Measurements from ENCODE around the gene FDXR.
"Not testable (repeated sequence)": the region's sequence is repeated elsewhere in the genome, so short reads cannot be mapped to it uniquely, and the experiment has no call there.

The FDXR gene

GRCh38 chr17:74873037-74873873, 461 bp upstream of the FDXR start:
- H3K9ac ChIP-seq (ENCODE audit: low read length) = peak overlapping the region; percentile 75
- H2AK5ac ChIP-seq (ENCODE audit: low read length) = no peak overlapping the region
- H2BK5ac ChIP-seq (ENCODE audit: low read length) = no peak overlapping the region
- WGBS (ENCODE audit: extremely low coverage, insufficient coverage, low lambda C conversion rate) = no CpG with 5 or more reads among the region's 55 CpGs
- DNase-seq = peak; percentile 100
- no peak overlapping the region for H3K18ac ChIP-seq (ENCODE audit: low read length)
- no peak overlapping the region for H4K5ac ChIP-seq (ENCODE audit: low read length)
- H3K4ac ChIP-seq (ENCODE audit: low read depth, low read length) = no peak overlapping the region
- peak overlapping the region; percentile 87 for H3K56ac ChIP-seq (ENCODE audit: low read length)
- H2BK15ac ChIP-seq (replicated peaks; ENCODE audit: low read depth) = no peak overlapping the region
- no peaks in the 10 kb centered on the region for H3K79me1 ChIP-seq (ENCODE audit: low read length)
- no peak overlapping the region for H3K27ac ChIP-seq (ENCODE audit: low read depth, low read length)
- H3K4me2 ChIP-seq (ENCODE audit: low read length) = peak overlapping the region; percentile 71
- no peak overlapping the region for H2BK120ac ChIP-seq (ENCODE audit: low read depth, low read length)
- peaks cover 5% of the 10 kb centered on the region for H3K4me1 ChIP-seq (ENCODE audit: control insufficient read depth, low read depth, low read length)
- no peaks in the 10 kb centered on the region for H3K79me2 ChIP-seq (ENCODE audit: control insufficient read depth, insufficient read depth, low read length)
- no peaks in the 10 kb centered on the region for H3K36me3 ChIP-seq (ENCODE audit: control insufficient read depth, insufficient read depth, low read length)
- no peak overlapping the region for H3K23ac ChIP-seq (ENCODE audit: low read length)
- H3K27me3 ChIP-seq (ENCODE audit: insufficient read depth, low read length, poor library complexity) = no peaks in the 10 kb centered on the region
- H3K4me3 ChIP-seq (ENCODE audit: low read length) = peak overlapping the region; percentile 61
- H4K8ac ChIP-seq (ENCODE audit: low read depth, low read length) = no peak overlapping the region

GRCh38 chr17:74871356-74872076, 1.3 kb downstream of the FDXR start:
- H3K4me1 ChIP-seq (ENCODE audit: control insufficient read depth, low read depth, low read length) = peaks cover 5% of the 10 kb centered on the region
- no peaks in the 10 kb centered on the region for H3K27me3 ChIP-seq (ENCODE audit: insufficient read depth, low read length, poor library complexity)
- no peaks in the 10 kb centered on the region for H3K79me1 ChIP-seq (ENCODE audit: low read length)
- no peaks in the 10 kb centered on the region for H3K36me3 ChIP-seq (ENCODE audit: control insufficient read depth, insufficient read depth, low read length)
- H2BK120ac ChIP-seq (ENCODE audit: low read depth, low read length) = no peak overlapping the region
- no peak overlapping the region for H2BK5ac ChIP-seq (ENCODE audit: low read length)
- DNase-seq = no peak
- no peak overlapping the region for H3K9ac ChIP-seq (ENCODE audit: low read length)
- H4K5ac ChIP-seq (ENCODE audit: low read length) = no peak overlapping the region
- no peak overlapping the region for H4K8ac ChIP-seq (ENCODE audit: low read depth, low read length)
- H3K27ac ChIP-seq (ENCODE audit: low read depth, low read length) = no peak overlapping the region
- no peak overlapping the region for H3K18ac ChIP-seq (ENCODE audit: low read length)
- no peak overlapping the region for H3K23ac ChIP-seq (ENCODE audit: low read length)
- WGBS (ENCODE audit: extremely low coverage, insufficient coverage, low lambda C conversion rate) = 100% methylated on average over 1 of the region's 11 CpGs
- no peaks in the 10 kb centered on the region for H3K79me2 ChIP-seq (ENCODE audit: control insufficient read depth, insufficient read depth, low read length)
- no peak overlapping the region for H2AK5ac ChIP-seq (ENCODE audit: low read length)
- H3K4me3 ChIP-seq (ENCODE audit: low read length) = no peak overlapping the region
- no peak overlapping the region for H2BK15ac ChIP-seq (replicated peaks; ENCODE audit: low read depth)
- H3K4me2 ChIP-seq (ENCODE audit: low read length) = no peak overlapping the region
- no peak overlapping the region for H3K56ac ChIP-seq (ENCODE audit: low read length)
- H3K4ac ChIP-seq (ENCODE audit: low read depth, low read length) = no peak overlapping the region

GRCh38 chr17:74870512-74870911, 2.3 kb downstream of the FDXR start:
- Histone ChIP-seq H3K27me3 (ENCODE audit: insufficient read depth, low read length, poor library complexity) (no peaks in the 10 kb centered on the region), H3K27ac (ENCODE audit: low read depth, low read length) (no peak overlapping the region), H3K56ac (ENCODE audit: low read length) (no peak overlapping the region), H2BK120ac (ENCODE audit: low read depth, low read length) (no peak overlapping the region), H2BK15ac (replicated peaks; ENCODE audit: low read depth) (no peak overlapping the region), H3K9ac (ENCODE audit: low read length) (no peak overlapping the region), H3K79me1 (ENCODE audit: low read length) (no peaks in the 10 kb centered on the region), H3K4me1 (ENCODE audit: control insufficient read depth, low read depth, low read length) (peaks cover 5% of the 10 kb centered on the region), H3K36me3 (ENCODE audit: control insufficient read depth, insufficient read depth, low read length) (no peaks in the 10 kb centered on the region), H4K5ac (ENCODE audit: low read length) (no peak overlapping the region), H2AK5ac (ENCODE audit: low read length) (no peak overlapping the region), H2BK5ac (ENCODE audit: low read length) (no peak overlapping the region), H3K4me3 (ENCODE audit: low read length) (no peak overlapping the region), H3K4me2 (ENCODE audit: low read length) (no peak overlapping the region), H3K23ac (ENCODE audit: low read length) (no peak overlapping the region), H4K8ac (ENCODE audit: low read depth, low read length) (no peak overlapping the region), H3K18ac (ENCODE audit: low read length) (no peak overlapping the region), H3K4ac (ENCODE audit: low read depth, low read length) (no peak overlapping the region), H3K79me2 (ENCODE audit: control insufficient read depth, insufficient read depth, low read length) (no peaks in the 10 kb centered on the region)
- no peak for DNase-seq
- WGBS (ENCODE audit: extremely low coverage, insufficient coverage, low lambda C conversion rate) = no CpG with 5 or more reads among the region's 3 CpGs

- no CpG with 5 or more reads among the region's 9 CpGs for WGBS (ENCODE audit: extremely low coverage, insufficient coverage, low lambda C conversion rate)
- not testable (repeated sequence) for H4K5ac ChIP-seq (ENCODE audit: low read length); H3K56ac ChIP-seq (ENCODE audit: low read length); H3K27me3 ChIP-seq (ENCODE audit: insufficient read depth, low read length, poor library complexity); H3K79me2 ChIP-seq (ENCODE audit: control insufficient read depth, insufficient read depth, low read length); DNase-seq; H2BK15ac ChIP-seq (replicated peaks; ENCODE audit: low read depth); H3K4me1 ChIP-seq (ENCODE audit: control insufficient read depth, low read depth, low read length); H3K18ac ChIP-seq (ENCODE audit: low read length); H2BK5ac ChIP-seq (ENCODE audit: low read length); H3K4ac ChIP-seq (ENCODE audit: low read depth, low read length); H3K27ac ChIP-seq (ENCODE audit: low read depth, low read length); H2AK5ac ChIP-seq (ENCODE audit: low read length); H3K36me3 ChIP-seq (ENCODE audit: control insufficient read depth, insufficient read depth, low read length); H4K8ac ChIP-seq (ENCODE audit: low read depth, low read length); H3K4me2 ChIP-seq (ENCODE audit: low read length); H3K23ac ChIP-seq (ENCODE audit: low read length); H3K4me3 ChIP-seq (ENCODE audit: low read length); H3K79me1 ChIP-seq (ENCODE audit: low read length); H3K9ac ChIP-seq (ENCODE audit: low read length); H2BK120ac ChIP-seq (ENCODE audit: low read depth, low read length)
These were observed 2.8 kb downstream of the FDXR start for GRCh38 chr17:74870028-74870427.

- no peaks in the 10 kb centered on the region for H3K27me3 ChIP-seq (ENCODE audit: insufficient read depth, low read length, poor library complexity)
- no peaks in the 10 kb centered on the region for H3K36me3 ChIP-seq (ENCODE audit: control insufficient read depth, insufficient read depth, low read length)
- H2BK5ac ChIP-seq (ENCODE audit: low read length) = no peak overlapping the region
- H3K79me1 ChIP-seq (ENCODE audit: low read length) = no peaks in the 10 kb centered on the region
- no peak overlapping the region for H3K23ac ChIP-seq (ENCODE audit: low read length)
- no peak overlapping the region for H3K56ac ChIP-seq (ENCODE audit: low read length)
- no peak for DNase-seq
- H3K27ac ChIP-seq (ENCODE audit: low read depth, low read length) = no peak overlapping the region
- H3K4ac ChIP-seq (ENCODE audit: low read depth, low read length) = no peak overlapping the region
- H3K4me3 ChIP-seq (ENCODE audit: low read length) = no peak overlapping the region
- no peak overlapping the region for H2AK5ac ChIP-seq (ENCODE audit: low read length)
- no peak overlapping the region for H4K5ac ChIP-seq (ENCODE audit: low read length)
- H3K79me2 ChIP-seq (ENCODE audit: control insufficient read depth, insufficient read depth, low read length) = no peaks in the 10 kb centered on the region
- H3K18ac ChIP-seq (ENCODE audit: low read length) = no peak overlapping the region
- no peak overlapping the region for H2BK15ac ChIP-seq (replicated peaks; ENCODE audit: low read depth)
- no peak overlapping the region for H2BK120ac ChIP-seq (ENCODE audit: low read depth, low read length)
- H3K4me1 ChIP-seq (ENCODE audit: control insufficient read depth, low read depth, low read length) = peaks cover 5% of the 10 kb centered on the region
- no peak overlapping the region for H3K9ac ChIP-seq (ENCODE audit: low read length)
- WGBS (ENCODE audit: extremely low coverage, insufficient coverage, low lambda C conversion rate) = no CpG with 5 or more reads among the region's 6 CpGs
- no peak overlapping the region for H4K8ac ChIP-seq (ENCODE audit: low read depth, low read length)
- no peak overlapping the region for H3K4me2 ChIP-seq (ENCODE audit: low read length)
These were observed 3.9 kb downstream of the FDXR start for GRCh38 chr17:74868908-74869255.

Data from mesendoderm (in vitro differentiated cells).